Measurements from ENCODE around the gene NEU4. TPM values are rescaled to one million over a fixed set of nuclear protein-coding genes. Genes with fewer than 3 reads are reported as not detected.
A peak's percentile ranks its signal among the peaks of the same experiment; 100 is the strongest.

The NEU4 gene
- total RNA-seq, 1 donor from 2014 or later, result not detected

GRCh38 chr2:241844066-241844728 lies 35.2 kb downstream of the NEU4 start:
- DNase-seq, result peak; percentile 84
- peak; percentile 51 for TF ChIP-seq CTCF (IDR thresholded peaks at IDR 0.05; ENCODE audit: borderline replicate concordance)
- intact Hi-C loops (cut with micrococcal nuclease), result no loop called here
- no peaks in the 10 kb centered on the region for H3K36me3 ChIP-seq
- H3K27ac ChIP-seq (replicated peaks), result peak overlapping the region; percentile 74
- H3K4me1 ChIP-seq, result peaks cover 25% of the 10 kb centered on the region
- H3K4me3 ChIP-seq, result peak overlapping the region; percentile 61
- H3K27me3 ChIP-seq (ENCODE audit: low read depth), result no peaks in the 10 kb centered on the region
- H3K9me3 ChIP-seq (replicated peaks), result no peaks in the 10 kb centered on the region

GRCh38 chr2:241844831-241845578 lies 36.0 kb downstream of the NEU4 start:
- H3K27ac ChIP-seq (replicated peaks), result peak overlapping the region; percentile 74
- TF ChIP-seq CTCF (IDR thresholded peaks at IDR 0.05; ENCODE audit: borderline replicate concordance), result no peak
- no peak for DNase-seq

GRCh38 chr2:241846406-241846805 lies 37.4 kb downstream of the NEU4 start:
- TF ChIP-seq CTCF (IDR thresholded peaks at IDR 0.05; ENCODE audit: borderline replicate concordance), result no peak
- no peaks in the 10 kb centered on the region for H3K27me3 ChIP-seq (ENCODE audit: low read depth)
- intact Hi-C loops (cut with micrococcal nuclease), result no loop called here

More at GRCh38 chr2:241844831-241845578, 36.0 kb downstream of the NEU4 start:
- intact Hi-C loops (cut with micrococcal nuclease), result no loop called here
- Histone ChIP-seq H3K27me3 (ENCODE audit: low read depth) (no peaks in the 10 kb centered on the region), H3K9me3 (replicated peaks) (no peaks in the 10 kb centered on the region), H3K4me1 (peaks cover 25% of the 10 kb centered on the region), H3K36me3 (no peaks in the 10 kb centered on the region), H3K4me3 (peak overlapping the region; percentile 61)

GRCh38 chr2:241848761-241849615 lies 40.0 kb downstream of the NEU4 start:
- H3K36me3 ChIP-seq, result no peaks in the 10 kb centered on the region
- H3K27me3 ChIP-seq (ENCODE audit: low read depth), result no peaks in the 10 kb centered on the region
- no peaks in the 10 kb centered on the region for H3K9me3 ChIP-seq (replicated peaks)
- peaks cover 18% of the 10 kb centered on the region for H3K4me1 ChIP-seq
- intact Hi-C loops (cut with micrococcal nuclease), result no loop called here
- TF ChIP-seq CTCF (IDR thresholded peaks at IDR 0.05; ENCODE audit: borderline replicate concordance), result no peak
- H3K27ac ChIP-seq (replicated peaks), result no peak overlapping the region
- H3K4me3 ChIP-seq, result no peak overlapping the region
- no peak for DNase-seq

More at GRCh38 chr2:241846406-241846805, 37.4 kb downstream of the NEU4 start:
- H3K4me1 ChIP-seq, result peaks cover 20% of the 10 kb centered on the region
- DNase-seq, result no peak
- no peak overlapping the region for H3K27ac ChIP-seq (replicated peaks)
- no peaks in the 10 kb centered on the region for H3K36me3 ChIP-seq
- H3K9me3 ChIP-seq (replicated peaks), result no peaks in the 10 kb centered on the region
- no peak overlapping the region for H3K4me3 ChIP-seq

Data from left ventricle myocardium inferior (tissue), 1 donor.